AG04450 (cell line): ENCODE results near the gene HBG2. TPM values are rescaled to one million over a fixed set of nuclear protein-coding genes. Genes with fewer than 3 reads are reported as not detected.

Experiments used
- CTCF ChIA-PET: fragments of 300-600, 350-600 bp; formaldehyde crosslinking; extraction: SDS; loops from one replicate; lab custom pipeline; 2022; ENCODE audit warnings: antibody characterized with exemption, inconsistent platforms; lab: Charles Lee
- POLR2A ChIA-PET: fragments of 350-600 bp; formaldehyde crosslinking; extraction: SDS; loops from one replicate; lab custom pipeline; 2021; ENCODE audit warnings: antibody characterized with exemption, inconsistent platforms; lab: Yijun Ruan, JAX
- DNase-seq: peaks from one replicate; pipeline ENCODE4 v3.0.0-alpha.2; 2011; ENCODE audit warnings: low read depth, low spot score
- H3K27ac ChIP-seq: one replicate; pipeline ENCODE4 v1.5.1; 2012; ENCODE audit warnings: low read depth, low read length, control low read depth
- H3K27me3 ChIP-seq: one replicate; pipeline ENCODE4 v1.6.0; 2012; ENCODE audit warnings: low read length; ENCODE audit not compliant: control insufficient read depth, insufficient read depth
- H3K4me3 ChIP-seq: 2 replicates; pipeline ENCODE4 v1.5.1; 2011; ENCODE audit warnings: mild to moderate bottlenecking, low read depth, low read length, control low read depth
- H3K9me3 ChIP-seq: 2 replicates; pipeline ENCODE4 v1.5.1; 2012; ENCODE audit warnings: low read length; ENCODE audit not compliant: control insufficient read depth, insufficient read depth
- CTCF ChIP-seq: IDR thresholded peaks from 2 replicates; pipeline ENCODE4 v1.5.1; 2011; ENCODE audit warnings: low read depth, low read length, control low read depth, inconsistent platforms
- polyA plus RNA-seq: library from polyadenylated mRNA; depleted of rRNA; stranded (reverse); fragments of >200 nt; gene quantifications from 2 replicates; pipeline ENCODE4 v1.2.3, GENCODE V29; 2011

HBG2 gene
- polyA plus RNA-seq, 1 experiment = 2.2 TPM

- ChIA-PET CTCF (interaction anchor here (0.6 to 1.4 kb wide), 2 partner anchors 27 to 1475 kb away, joined by 3 to 5 read pairs; no protein-coding TSS in a partner anchor), POLR2A (no interaction called here)
- DNase-seq = no peak
- H3K4me3 ChIP-seq = no peak overlapping the region
- H3K9me3 ChIP-seq = no peaks in the 10 kb centered on the region
- TF ChIP-seq CTCF = no peak
- no peak overlapping the region for H3K27ac ChIP-seq
- no peaks in the 10 kb centered on the region for H3K27me3 ChIP-seq
Observed at GRCh38 chr11:5231111-5231510, 23.5 kb downstream of the HBG2 start.

DNA sequence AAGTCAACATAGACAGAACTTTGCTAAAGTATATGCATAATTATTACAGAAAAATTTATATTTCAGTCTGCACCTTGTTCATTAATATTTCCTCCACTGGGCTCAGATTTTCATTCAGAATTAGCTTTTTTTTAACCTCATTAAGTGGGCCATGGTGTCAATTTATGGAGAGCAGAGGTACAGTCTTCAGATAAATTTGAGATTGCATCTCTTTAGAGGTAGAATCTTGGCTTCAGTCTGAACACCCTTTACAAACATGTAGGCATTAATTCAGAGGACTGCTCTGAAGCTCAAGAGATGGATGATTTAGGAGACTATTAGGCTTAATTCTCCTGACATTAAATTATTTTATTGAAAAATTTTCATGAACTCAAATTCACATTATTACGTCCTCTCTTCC, 24.3 kb downstream of the HBG2 start:
- TF ChIP-seq CTCF = no peak
- POLR2A ChIA-PET = no interaction called here
- Histone ChIP-seq H3K27me3 (no peaks in the 10 kb centered on the region), H3K27ac (no peak overlapping the region), H3K9me3 (no peaks in the 10 kb centered on the region), H3K4me3 (no peak overlapping the region)
- no peak for DNase-seq
- CTCF ChIA-PET = interaction anchor here (1.4 kb wide), 1 partner anchor 26 kb away, joined by 5 read pairs; no protein-coding TSS in a partner anchor

- Histone ChIP-seq H3K9me3 (no peaks in the 10 kb centered on the region), H3K4me3 (no peak overlapping the region), H3K27me3 (no peaks in the 10 kb centered on the region), H3K27ac (no peak overlapping the region)
- ChIA-PET POLR2A (no interaction called here), CTCF (interaction anchor here (1.4 kb wide), 1 partner anchor 26 kb away, joined by 5 read pairs; no protein-coding TSS in a partner anchor)
- no peak for TF ChIP-seq CTCF
- no peak for DNase-seq
Observed at GRCh38 chr11:5229796-5230195, 24.8 kb downstream of the HBG2 start.

DNA sequence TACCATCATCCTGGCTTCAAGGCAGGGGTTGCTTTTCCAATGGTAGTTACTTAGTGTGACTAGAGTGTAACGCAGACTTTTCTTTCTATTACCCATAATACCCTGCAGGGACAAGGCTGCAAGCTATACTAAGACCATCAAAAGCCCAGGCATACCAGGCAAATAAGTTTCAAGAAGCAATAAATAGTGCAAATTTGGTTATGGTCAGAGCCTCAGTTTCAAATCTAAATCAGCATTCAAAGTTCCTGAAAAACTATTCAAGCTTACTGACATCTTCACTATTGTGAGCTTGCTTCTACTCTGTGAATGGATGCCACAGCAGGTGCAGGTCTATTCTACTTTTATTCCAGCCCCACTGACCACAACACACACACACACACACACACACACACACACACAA, 25.2 kb downstream of the HBG2 start:
- CTCF ChIA-PET = no interaction called here
- TF ChIP-seq CTCF = no peak
- no peak for DNase-seq
- POLR2A ChIA-PET = no interaction called here
- H3K4me3 ChIP-seq = no peak overlapping the region
- no peaks in the 10 kb centered on the region for H3K27me3 ChIP-seq
- H3K27ac ChIP-seq = no peak overlapping the region
- H3K9me3 ChIP-seq = no peaks in the 10 kb centered on the region

DNA sequence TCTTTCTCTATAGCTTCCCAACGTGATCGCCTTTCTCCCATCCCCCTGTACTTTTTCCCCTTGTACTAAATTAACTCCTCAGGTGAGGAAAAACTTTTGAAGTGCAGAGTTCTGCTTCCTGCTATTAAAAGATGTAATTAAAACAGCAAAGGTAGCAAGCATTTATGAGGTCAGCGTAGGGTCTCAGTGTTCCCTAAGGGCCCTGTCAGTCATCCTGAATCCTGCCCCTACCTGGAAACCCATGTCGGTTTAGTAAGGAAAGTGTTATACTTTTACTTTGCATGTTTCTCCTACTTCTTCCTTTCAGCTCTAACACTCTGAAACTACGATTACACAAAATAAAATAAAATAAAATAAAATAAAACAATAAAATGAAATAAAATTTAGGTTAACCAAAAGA, 26.5 kb downstream of the HBG2 start:
- CTCF ChIA-PET = no interaction called here
- H3K27me3 ChIP-seq = no peaks in the 10 kb centered on the region
- no peak for TF ChIP-seq CTCF
- DNase-seq = no peak
- H3K4me3 ChIP-seq = no peak overlapping the region
- H3K27ac ChIP-seq = no peak overlapping the region
- POLR2A ChIA-PET = no interaction called here
- H3K9me3 ChIP-seq = no peaks in the 10 kb centered on the region
